CD4-positive, alpha-beta T cell treated with Interleukin-17A for 1 hour (primary cell): ENCODE results near the gene LGALS9C.
"Not testable (repeated sequence)": the region's sequence is repeated elsewhere in the genome, so short reads cannot be mapped to it uniquely, and the experiment has no call there.

ENCODE experiments used
- DNase-seq: peaks from one replicate; pipeline ENCODE4 v3.0.0-alpha.2; 2020

LGALS9C gene

GRCh38 chr17:18542234-18542633, 65.6 kb downstream of the LGALS9C start:
- not testable (repeated sequence) for DNase-seq

- not testable (repeated sequence) for DNase-seq
Observed at GRCh38 chr17:18542907-18543306, 66.3 kb downstream of the LGALS9C start.
